K562 (cell line): ENCODE measurements around the gene OR56B1. TPM values are rescaled to one million over a fixed set of nuclear protein-coding genes. Genes with fewer than 3 reads are reported as not detected.

Experiments used
- polyA plus RNA-seq, 8 experiments: library from polyadenylated mRNA; depleted of rRNA in 4 of 8; stranded (reverse) in 5 of 8; unstranded in 3 of 8; fragments of >200 nt; fragmentation: Nextera tagmentation in 2 of 8; fragmentation: Illumina TruSeq in 1 of 8; extraction: Ambion mirVana in 2 of 8; extraction: Trizol in 1 of 8; gene quantifications; 2 replicates each; pipeline versions ENCODE4 v1.2.1 to v1.2.3, GENCODE V29; 2011 to 2014; ENCODE audit warnings: inconsistent platforms in 1 of 8, missing spikeins in 1 of 8
- total RNA-seq, 7 experiments: library from RNA; depleted of rRNA in 6 of 7; stranded (reverse); fragments of >200 nt in 6 of 7; fragmentation: Illumina TruSeq in 2 of 7; extraction: Trizol in 2 of 7; gene quantifications; 2 replicates each; pipeline versions ENCODE4 v1.2.1 to v1.2.3, GENCODE V29; 2011 to 2021; ENCODE audit warnings: low replicate concordance in 1 of 7
- TF ChIP-seq, protein P1 (sequence below): fragments of 200-400 bp; formaldehyde crosslinking; IDR thresholded peaks from 2 replicates; pipeline ENCODE4 v1.6.1; 2017; ENCODE audit warnings: mild to moderate bottlenecking, low read depth, low read length, moderate library complexity
- TF ChIP-seq, protein P2 (sequence below): fragments of 450-650 bp; IDR thresholded peaks from 2 replicates; pipeline ENCODE4 v1.6.1; 2018; ENCODE audit warnings: mild to moderate bottlenecking, low read depth; ENCODE audit not compliant: partially characterized antibody
- TF ChIP-seq, protein P3 (sequence below): fragments of 450-650 bp; IDR thresholded peaks from 2 replicates; pipeline ENCODE4 v1.6.1; 2016; ENCODE audit warnings: mild to moderate bottlenecking

OR56B1 gene
- total and polyA plus RNA-seq, 9 of the 15 experiments (the other 6 are each of a cell fraction or from before 2014, with no cell fraction given) = not detected

DNA sequence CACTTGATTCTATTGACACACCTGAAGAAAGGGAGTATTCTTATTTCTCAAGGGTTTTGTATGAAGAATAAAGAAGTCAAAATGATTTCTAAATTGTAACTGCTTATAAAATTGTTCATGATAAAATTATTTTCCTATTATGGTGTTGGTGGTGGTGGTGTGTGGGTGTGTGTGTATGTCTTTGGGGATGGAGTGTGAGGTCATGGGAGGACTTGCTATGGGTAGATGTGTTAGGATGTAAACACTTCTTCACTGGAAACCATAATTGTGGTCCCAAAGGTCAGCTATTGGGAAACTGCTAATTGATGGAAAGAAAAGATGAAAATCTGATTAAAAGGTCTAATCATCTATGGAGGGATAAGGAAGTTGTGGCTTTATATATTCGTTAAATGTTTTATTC, 41.6 kb upstream of the OR56B1 start (continued):
- TF ChIP-seq, protein P1, sequence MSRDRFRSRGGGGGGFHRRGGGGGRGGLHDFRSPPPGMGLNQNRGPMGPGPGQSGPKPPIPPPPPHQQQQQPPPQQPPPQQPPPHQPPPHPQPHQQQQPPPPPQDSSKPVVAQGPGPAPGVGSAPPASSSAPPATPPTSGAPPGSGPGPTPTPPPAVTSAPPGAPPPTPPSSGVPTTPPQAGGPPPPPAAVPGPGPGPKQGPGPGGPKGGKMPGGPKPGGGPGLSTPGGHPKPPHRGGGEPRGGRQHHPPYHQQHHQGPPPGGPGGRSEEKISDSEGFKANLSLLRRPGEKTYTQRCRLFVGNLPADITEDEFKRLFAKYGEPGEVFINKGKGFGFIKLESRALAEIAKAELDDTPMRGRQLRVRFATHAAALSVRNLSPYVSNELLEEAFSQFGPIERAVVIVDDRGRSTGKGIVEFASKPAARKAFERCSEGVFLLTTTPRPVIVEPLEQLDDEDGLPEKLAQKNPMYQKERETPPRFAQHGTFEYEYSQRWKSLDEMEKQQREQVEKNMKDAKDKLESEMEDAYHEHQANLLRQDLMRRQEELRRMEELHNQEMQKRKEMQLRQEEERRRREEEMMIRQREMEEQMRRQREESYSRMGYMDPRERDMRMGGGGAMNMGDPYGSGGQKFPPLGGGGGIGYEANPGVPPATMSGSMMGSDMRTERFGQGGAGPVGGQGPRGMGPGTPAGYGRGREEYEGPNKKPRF = no peak
- TF ChIP-seq, protein P2, sequence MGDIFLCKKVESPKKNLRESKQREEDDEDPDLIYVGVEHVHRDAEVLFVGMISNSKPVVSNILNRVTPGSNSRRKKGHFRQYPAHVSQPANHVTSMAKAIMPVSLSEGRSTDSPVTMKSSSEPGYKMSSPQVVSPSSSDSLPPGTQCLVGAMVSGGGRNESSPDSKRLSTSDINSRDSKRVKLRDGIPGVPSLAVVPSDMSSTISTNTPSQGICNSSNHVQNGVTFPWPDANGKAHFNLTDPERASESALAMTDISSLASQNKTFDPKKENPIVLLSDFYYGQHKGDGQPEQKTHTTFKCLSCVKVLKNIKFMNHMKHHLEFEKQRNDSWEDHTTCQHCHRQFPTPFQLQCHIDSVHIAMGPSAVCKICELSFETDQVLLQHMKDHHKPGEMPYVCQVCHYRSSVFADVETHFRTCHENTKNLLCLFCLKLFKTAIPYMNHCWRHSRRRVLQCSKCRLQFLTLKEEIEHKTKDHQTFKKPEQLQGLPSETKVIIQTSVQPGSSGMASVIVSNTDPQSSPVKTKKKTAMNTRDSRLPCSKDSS = no peak
- TF ChIP-seq, protein P3, sequence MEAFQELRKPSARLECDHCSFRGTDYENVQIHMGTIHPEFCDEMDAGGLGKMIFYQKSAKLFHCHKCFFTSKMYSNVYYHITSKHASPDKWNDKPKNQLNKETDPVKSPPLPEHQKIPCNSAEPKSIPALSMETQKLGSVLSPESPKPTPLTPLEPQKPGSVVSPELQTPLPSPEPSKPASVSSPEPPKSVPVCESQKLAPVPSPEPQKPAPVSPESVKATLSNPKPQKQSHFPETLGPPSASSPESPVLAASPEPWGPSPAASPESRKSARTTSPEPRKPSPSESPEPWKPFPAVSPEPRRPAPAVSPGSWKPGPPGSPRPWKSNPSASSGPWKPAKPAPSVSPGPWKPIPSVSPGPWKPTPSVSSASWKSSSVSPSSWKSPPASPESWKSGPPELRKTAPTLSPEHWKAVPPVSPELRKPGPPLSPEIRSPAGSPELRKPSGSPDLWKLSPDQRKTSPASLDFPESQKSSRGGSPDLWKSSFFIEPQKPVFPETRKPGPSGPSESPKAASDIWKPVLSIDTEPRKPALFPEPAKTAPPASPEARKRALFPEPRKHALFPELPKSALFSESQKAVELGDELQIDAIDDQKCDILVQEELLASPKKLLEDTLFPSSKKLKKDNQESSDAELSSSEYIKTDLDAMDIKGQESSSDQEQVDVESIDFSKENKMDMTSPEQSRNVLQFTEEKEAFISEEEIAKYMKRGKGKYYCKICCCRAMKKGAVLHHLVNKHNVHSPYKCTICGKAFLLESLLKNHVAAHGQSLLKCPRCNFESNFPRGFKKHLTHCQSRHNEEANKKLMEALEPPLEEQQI = no peak
